Stimulated activated CD4-positive, alpha-beta T cell treated with anti-CD3 and anti-CD28 coated beads, Interleukin-2, amount 100 ng/mL, for 4 hours (primary cell): ENCODE results near the gene ENTR1.
"Not testable (repeated sequence)": the region's sequence is repeated elsewhere in the genome, so short reads cannot be mapped to it uniquely, and the experiment has no call there.

ENCODE experiments used
- DNase-seq: peaks from one replicate; pipeline ENCODE4 v3.0.0-alpha.2; 2020; ENCODE audit warnings: low read depth

ENTR1 gene

GRCh38 chr9:136438548-136439480 is 28.4 kb upstream of the ENTR1 start:
- DNase-seq, result peak; percentile 52

GRCh38 chr9:136437839-136438547 is 27.6 kb upstream of the ENTR1 start:
- DNase-seq, result no peak

- no peak for DNase-seq
These were observed 27.0 kb upstream of the ENTR1 start for GRCh38 chr9:136437430-136437829.

- no peak for DNase-seq
These were observed 25.7 kb upstream of the ENTR1 start for GRCh38 chr9:136436055-136436634.

- DNase-seq, result no peak
These were observed 24.3 kb upstream of the ENTR1 start for GRCh38 chr9:136434580-136435169.

- no peak for DNase-seq
These were observed 23.6 kb upstream of the ENTR1 start for GRCh38 chr9:136433849-136434579.

GRCh38 chr9:136433043-136433715 is 22.8 kb upstream of the ENTR1 start:
- no peak for DNase-seq

GRCh38 chr9:136432591-136432990 is 22.2 kb upstream of the ENTR1 start:
- no peak for DNase-seq

- DNase-seq, result no peak
These were observed 21.5 kb upstream of the ENTR1 start for GRCh38 chr9:136431782-136432350.

GRCh38 chr9:136430588-136431234 is 20.3 kb upstream of the ENTR1 start:
- DNase-seq, result no peak

- DNase-seq, result no peak
These were observed 19.5 kb upstream of the ENTR1 start for GRCh38 chr9:136429683-136430491.

- DNase-seq, result no peak
These were observed 18.7 kb upstream of the ENTR1 start for GRCh38 chr9:136429075-136429628.

- no peak for DNase-seq
These were observed 16.4 kb upstream of the ENTR1 start for GRCh38 chr9:136426787-136427186.

GRCh38 chr9:136425367-136425766 is 15.0 kb upstream of the ENTR1 start:
- not testable (repeated sequence) for DNase-seq

GRCh38 chr9:136424750-136425362 is 14.4 kb upstream of the ENTR1 start:
- no peak for DNase-seq

- no peak for DNase-seq
These were observed 13.2 kb upstream of the ENTR1 start for GRCh38 chr9:136423432-136424146.

- no peak for DNase-seq
These were observed 12.5 kb upstream of the ENTR1 start for GRCh38 chr9:136422876-136423275.

GRCh38 chr9:136421791-136422190 is 11.4 kb upstream of the ENTR1 start:
- no peak for DNase-seq
